Omental fat pad (tissue), 4 donors: Measurements from ENCODE around the gene SLC45A3. TPM values are rescaled to one million over a fixed set of nuclear protein-coding genes. Genes with fewer than 3 reads are reported as not detected.

Experiments used
- ATAC-seq: fragments of 150-250 bp; one replicate; pipeline ENCODE4 v1.9.1; 2016; ENCODE audit warnings: mild to moderate bottlenecking, moderate library complexity; ENCODE audit not compliant: low FRiP score
- DNase-seq: peaks from one replicate; pipeline ENCODE4 v3.0.0-alpha.2; 2019; ENCODE audit warnings: low spot score
- total RNA-seq, 4 donors: library from RNA; depleted of rRNA; stranded (reverse); fragments of >200 nt; gene quantifications; one replicate each; pipeline ENCODE4 v1.1.0, GENCODE V29; 2016
- TF ChIP-seq, protein P1 (sequence below), 3 donors: fragments of 450-650 bp; IDR thresholded peaks; one replicate each; pipeline ENCODE4 v1.5.1; 2016 to 2017; ENCODE audit warnings: antibody characterized with exemption in 3 of 3, mild to moderate bottlenecking in 3 of 3, moderate library complexity in 2 of 3

The SLC45A3 gene
- total RNA-seq, 4 donors from 2014 or later, result 1.6 to 2.4 (median 2.1) TPM

DNA sequence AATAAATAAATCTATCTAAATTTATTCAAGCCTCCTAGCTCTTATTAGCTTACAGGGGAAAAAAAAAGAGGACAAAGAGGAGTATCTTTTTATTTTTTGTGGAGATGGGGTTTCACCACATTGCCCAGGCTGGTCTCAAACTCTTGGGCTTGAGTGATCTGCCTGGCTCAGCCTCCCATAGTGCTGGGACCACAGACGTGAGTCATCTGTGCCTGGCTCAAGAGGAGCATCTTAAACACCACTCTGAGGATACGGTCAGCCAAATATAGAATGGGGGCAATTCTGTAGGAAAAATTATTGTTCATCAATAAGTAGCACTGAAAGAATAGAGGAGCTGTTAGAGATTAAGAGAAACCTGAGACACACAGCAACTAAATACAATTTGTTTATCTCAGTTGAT, 24.1 kb downstream of the SLC45A3 start:
- DNase-seq (no peak), ATAC-seq (no peak)
- TF ChIP-seq, protein P1, sequence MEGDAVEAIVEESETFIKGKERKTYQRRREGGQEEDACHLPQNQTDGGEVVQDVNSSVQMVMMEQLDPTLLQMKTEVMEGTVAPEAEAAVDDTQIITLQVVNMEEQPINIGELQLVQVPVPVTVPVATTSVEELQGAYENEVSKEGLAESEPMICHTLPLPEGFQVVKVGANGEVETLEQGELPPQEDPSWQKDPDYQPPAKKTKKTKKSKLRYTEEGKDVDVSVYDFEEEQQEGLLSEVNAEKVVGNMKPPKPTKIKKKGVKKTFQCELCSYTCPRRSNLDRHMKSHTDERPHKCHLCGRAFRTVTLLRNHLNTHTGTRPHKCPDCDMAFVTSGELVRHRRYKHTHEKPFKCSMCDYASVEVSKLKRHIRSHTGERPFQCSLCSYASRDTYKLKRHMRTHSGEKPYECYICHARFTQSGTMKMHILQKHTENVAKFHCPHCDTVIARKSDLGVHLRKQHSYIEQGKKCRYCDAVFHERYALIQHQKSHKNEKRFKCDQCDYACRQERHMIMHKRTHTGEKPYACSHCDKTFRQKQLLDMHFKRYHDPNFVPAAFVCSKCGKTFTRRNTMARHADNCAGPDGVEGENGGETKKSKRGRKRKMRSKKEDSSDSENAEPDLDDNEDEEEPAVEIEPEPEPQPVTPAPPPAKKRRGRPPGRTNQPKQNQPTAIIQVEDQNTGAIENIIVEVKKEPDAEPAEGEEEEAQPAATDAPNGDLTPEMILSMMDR (IDR thresholded peaks at IDR 0.05), result no peak

DNA sequence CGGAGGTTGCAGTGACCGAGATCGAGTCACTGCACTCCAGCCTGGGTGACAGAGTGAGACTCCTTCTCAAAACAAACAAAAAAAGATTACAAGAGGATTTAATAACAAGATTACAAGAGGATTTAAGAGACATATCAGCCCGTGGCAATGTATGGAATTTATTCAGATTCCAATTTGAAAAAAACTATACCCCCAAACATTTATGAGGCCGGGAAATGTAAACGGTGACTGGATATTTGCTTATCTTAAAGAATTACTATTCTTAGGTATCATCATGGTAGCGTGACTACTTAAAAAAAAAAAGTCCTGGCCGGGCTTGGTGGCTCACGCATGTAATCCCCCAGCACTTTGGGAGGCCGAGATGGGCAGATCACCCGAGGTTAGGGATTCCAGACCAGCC, 27.3 kb downstream of the SLC45A3 start:
- DNase-seq (no peak), ATAC-seq (no peak)
- TF ChIP-seq, protein P1 (IDR thresholded peaks at IDR 0.05), result no peak

DNA sequence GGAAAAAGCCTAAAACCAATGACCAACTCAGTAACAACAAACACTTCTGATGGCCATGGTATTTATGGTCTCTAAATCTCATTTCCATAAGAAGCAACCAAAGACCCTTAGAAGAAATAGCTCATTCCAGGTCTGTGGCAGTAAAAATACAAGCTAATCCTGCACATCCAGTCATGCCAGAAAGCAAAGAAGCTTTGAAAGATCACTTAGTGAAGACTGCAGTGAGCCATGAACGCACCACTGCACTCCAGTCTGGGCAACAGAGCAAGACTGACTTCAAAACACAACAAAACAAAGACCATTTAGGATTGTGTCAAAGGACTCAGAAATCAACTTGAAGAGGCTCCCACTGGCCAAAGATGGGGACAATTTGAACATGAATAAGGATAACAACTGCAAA, 30.1 kb downstream of the SLC45A3 start:
- DNase-seq (no peak), ATAC-seq (no peak)
- TF ChIP-seq, protein P1 (IDR thresholded peaks at IDR 0.05), result no peak

DNA sequence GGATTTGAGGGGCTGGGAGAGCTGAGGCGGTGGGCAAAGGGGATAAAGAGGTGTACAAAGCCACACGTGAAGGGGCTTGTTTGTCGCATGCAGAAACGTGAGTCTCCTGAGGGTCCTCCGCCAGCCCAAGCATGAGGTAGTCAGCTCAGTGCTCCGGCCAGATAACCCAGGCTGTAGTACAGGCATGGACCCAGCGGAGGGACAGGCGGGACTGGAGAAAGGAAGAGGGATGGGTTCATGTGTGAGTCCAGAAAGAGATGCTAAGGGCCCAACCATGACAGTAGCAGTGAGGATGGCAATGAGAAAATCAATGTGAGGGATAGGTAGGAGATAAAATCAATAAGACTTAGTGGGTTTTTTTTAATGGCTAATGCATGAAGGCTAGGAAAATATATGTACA, 34.8 kb downstream of the SLC45A3 start:
- DNase-seq, result no peak
- ATAC-seq, result no peak
- TF ChIP-seq, protein P1 (IDR thresholded peaks at IDR 0.05), result no peak

DNA sequence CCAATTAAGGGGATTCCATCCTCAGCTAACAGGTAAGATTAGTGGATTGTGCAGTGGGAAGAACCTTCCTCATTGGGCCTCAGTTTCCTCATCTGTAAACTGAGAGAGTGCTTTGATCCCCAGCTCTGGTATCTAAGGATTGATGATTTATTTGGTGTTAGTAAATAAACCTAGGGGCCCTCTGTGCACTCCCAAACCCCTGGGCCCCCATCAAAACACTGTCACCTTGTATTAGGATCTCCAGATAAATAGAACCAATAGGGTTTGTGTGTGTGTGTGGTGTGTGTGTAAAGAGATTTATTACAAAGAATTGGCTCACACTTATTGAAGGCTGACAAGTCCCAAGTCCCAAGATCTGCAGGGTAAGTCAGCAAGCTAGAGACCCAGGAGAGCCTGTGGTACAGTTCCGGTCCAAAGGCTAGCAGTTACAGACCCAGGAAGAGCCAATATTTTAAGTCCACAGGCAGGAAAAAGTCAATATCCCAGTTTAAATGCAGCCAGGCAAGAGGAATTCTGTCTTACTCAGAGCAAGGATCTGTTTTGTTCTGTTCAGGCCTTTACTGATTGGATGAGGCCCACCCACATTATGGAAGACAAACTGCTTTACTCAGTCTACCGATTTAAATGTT, 37.5 kb downstream of the SLC45A3 start:
- TF ChIP-seq, protein P1 (IDR thresholded peaks at IDR 0.05), result no peak
- DNase-seq (no peak), ATAC-seq (no peak)

DNA sequence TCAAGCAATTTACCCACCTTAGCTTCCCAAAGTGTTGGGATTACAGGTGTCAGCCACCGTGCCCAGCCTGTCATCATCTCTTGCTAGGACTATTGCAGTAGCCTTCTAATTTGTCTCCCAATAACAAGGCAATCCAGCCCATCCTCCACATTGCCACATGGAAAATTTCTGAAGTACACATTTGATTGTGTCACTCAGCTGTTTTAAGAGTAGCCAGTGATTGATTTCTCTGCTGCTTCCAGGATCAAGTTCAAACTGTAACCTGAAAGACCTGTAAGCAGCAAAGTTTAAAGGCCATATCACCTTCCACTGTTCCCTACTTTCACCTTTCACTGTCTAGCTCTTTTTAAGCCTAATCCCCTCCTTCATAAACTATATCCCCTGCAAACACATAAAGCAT, 40.7 kb downstream of the SLC45A3 start:
- TF ChIP-seq, protein P1 (IDR thresholded peaks at IDR 0.05), result no peak
- DNase-seq, result no peak
- ATAC-seq, result no peak

DNA sequence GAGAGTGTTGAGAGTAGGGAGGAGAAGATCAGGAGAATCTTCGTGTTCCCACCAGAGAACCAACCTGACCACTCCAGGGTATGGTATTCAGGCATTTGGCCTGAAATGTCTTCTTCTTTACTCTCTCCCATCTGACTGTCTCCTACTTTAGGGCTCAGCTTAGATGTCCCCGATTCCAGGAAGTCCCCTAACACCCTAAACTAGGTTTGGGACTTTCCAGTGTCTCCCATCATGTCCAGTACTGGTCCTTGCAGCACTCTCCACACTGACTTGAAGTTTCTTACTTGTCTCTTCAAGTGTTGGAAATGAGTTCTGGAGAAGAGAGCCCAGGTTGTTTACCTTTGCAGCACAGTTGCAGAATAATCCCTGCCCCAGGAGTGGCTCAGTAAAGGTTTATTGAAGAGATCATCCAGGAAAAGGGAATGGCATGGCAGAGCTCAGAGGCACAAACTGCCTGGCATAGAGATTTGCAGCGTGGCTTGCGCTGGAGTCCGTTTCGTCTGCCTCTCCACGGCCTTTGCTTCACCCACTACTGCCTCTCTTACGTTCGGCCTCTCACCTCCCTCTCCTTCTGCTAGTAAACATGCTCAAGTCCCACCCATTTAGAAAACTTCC, 42.3 kb downstream of the SLC45A3 start:
- no peak for DNase-seq
- TF ChIP-seq, protein P1 (IDR thresholded peaks at IDR 0.05), result no peak
- no peak for ATAC-seq
